Activated CD4-positive, alpha-beta T cell treated with anti-CD3 and anti-CD28 coated beads, Interleukin-2, amount 50 U/mL, for 4 hours (primary cell): Measurements from ENCODE around the gene RANBP17.
"Not testable (repeated sequence)": the region's sequence is repeated elsewhere in the genome, so short reads cannot be mapped to it uniquely, and the experiment has no call there.

Experiments
- DNase-seq, 2 experiments: peaks; one replicate each; pipeline ENCODE4 v3.0.0-alpha.2; 2020

The RANBP17 gene

DNA sequence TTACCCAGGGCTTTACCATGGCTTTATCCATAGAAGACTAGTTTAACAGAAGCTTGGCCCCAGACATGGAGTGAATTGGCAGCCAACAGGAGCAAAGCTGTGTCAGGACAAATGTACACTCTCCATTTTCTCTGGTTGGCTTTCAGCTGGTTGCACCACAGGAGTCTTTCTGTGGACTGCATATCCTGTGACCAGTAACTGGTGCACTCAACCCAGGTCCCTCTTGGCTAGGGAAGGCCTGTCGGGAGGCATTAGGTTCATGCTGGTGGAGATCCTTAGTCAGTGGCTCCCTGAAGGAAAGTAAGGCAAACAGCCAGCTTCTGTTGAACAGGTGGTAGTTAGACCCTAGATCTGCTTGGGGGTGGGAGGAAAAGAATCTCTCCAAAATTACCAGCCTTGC is 300.3 kb downstream of the RANBP17 start:
- no peak for DNase-seq

DNA sequence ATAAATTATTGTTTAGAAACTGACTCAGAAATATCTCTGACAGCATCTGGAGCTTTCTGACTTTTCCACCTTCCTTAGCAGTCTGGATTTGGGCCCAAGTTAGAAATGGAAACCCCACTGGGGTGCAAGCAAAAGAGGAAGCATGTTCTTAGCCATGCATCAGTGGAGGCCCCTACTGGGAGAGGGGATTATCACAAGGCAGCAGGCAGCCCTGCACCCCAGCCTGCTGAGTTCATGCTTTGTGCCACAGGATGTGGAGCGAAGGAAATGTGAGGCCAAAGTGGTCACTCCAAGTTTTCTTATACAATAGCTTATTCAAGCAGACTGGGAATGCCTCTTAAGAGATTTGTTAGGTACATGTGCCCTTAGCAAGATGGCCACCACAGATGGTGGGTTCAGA is 300.8 kb downstream of the RANBP17 start:
- DNase-seq: no peak

DNA sequence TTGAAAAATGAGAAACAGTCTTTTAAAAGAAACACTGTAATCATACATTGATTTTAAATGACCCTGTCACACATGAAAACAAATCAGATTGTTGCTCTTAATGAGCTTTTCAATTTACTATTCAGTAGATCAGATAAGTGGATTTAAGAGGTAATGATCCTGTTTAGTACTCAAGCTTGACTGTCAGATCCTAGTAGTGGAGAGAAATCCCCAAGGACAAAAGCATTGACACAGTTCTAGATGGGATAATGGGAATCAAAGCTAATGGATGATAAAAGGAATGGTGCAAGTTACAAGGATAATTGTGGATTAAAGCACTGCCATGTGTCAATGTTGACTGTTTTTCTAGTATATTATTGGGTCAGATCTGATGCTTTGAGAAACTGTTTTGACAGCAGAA is 304.9 kb downstream of the RANBP17 start:
- no peak for DNase-seq

DNA sequence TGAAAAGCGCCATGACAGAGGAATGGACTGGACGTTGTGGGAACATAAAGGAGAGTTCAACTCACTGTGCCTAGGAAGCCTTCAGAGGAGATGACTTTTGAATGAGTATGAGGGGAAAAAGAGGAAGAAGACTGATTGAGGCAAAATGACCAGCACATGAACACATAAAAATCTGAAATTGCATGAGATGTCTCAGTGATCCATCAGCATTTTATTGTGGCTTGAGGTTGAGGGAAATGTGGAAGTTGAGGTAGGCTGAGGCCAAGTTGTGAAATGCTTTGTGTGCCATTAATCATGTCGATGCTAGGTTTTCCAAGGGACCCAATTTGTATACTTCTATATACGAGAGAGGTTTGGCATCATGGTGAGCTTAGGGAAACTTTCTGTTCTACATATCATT is 306.4 kb downstream of the RANBP17 start:
- DNase-seq: no peak

DNA sequence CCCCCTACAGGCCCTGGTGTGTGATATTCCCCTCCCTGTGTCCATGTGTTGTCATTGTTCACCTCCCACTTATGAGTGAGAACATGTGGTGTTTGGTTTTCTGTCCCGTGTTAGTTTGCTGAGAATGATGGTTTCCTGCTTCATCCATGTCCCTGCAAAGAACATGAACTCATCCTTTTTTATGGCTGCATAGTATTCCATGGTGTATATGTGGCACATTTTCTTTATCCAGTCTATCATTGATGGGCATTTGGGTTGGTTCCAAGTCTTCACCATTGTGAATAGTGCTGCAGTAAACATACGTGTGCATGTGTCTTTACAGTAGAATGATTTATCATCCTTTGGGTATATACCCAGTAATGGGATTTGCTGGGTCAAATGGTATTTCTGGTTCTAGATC is 313.1 kb downstream of the RANBP17 start:
- DNase-seq: not testable (repeated sequence)

DNA sequence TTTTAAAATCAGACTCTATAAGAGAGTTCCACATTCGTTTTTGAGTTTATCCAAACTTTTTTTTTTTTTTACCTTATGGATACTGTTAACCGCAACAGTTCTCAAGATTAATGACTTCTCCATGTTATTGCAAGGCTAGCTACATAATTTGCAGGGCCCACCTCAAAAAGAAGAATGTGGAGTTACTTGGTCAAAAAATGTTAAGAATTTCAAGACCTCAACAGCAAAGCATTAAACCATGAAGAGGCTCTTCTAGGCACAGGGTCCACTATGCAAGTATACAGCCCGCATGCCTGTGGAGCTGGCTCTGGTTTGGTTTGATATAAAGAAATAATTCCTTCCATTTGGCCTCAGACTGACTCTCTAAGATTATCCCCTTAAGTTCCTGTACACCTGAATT is 313.9 kb downstream of the RANBP17 start:
- DNase-seq: no peak

DNA sequence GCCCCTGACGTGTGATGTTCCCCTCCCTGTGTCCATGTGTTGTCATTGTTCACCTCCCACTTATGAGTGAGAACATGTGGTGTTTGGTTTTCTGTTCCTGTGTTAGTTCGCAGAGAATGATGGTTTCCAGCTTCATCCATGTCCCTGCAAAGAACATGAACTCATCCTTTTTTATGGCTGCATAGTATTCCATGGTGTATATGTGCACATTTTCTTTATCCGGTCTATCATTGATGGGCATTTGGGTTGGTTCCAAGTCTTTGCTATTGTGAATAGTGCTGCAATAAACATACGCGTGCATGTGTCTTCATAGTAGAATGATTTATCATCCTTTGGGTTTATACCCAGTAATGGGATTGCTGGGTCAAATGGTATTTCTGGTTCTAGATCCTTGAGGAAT is 316.4 kb downstream of the RANBP17 start:
- DNase-seq: not testable (repeated sequence)

DNA sequence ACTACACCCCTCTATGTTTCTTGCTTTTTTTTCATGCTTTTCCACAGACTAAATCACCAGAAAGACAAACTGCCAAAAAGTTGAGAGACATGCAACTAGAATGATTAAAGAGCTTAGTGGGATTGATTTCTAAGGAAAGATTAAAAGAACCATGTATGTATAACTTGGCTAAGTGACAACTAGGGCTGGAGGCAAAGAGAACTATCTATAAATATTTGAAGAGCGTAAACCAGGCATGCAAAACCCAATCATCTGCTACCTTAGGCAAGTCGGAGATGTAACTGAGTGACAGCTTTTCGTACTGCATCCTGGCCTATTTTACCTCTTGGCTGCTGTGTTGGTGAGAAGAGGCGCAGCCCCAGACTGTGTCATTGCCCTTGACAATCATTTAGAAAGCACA is 326.2 kb downstream of the RANBP17 start:
- DNase-seq: no peak

DNA sequence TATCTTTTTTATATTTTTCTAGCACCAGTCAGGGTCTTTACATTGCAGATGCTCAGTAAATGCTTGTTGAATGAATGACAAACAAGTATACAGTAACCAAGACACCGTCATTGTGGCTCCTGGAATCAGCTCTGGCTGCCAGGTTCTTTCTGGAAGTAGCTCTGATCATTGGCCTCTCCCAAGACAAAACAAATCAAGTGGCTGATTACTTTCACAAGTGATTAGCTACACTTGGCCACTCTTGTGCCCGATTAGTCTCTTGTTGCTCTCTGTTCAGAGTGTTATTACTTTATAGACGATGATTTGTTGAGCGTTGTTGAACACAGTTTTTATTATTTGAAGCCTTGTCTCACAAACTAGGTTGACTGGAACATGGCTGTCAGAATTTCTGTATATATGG is 327.6 kb downstream of the RANBP17 start:
- DNase-seq: no peak

DNA sequence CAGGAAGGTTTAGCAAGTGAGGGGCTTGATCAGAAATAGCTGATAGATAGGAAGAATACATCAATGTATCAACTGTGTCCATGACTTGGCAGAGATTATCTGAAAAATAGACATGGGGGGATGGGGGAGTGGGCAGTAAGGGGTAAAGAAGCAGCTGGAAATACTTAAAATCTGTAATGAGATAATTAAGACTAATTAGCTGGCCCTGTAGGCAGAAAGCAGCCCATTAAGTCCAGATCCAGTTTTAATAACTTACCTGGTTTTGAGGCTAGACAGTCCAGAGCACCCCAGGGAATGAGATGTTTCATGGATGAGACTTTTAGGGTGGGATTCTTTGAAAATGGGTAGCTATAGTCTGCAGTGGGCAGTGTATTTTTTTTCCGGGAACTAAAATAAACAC is 330.3 kb downstream of the RANBP17 start:
- no peak for DNase-seq

DNA sequence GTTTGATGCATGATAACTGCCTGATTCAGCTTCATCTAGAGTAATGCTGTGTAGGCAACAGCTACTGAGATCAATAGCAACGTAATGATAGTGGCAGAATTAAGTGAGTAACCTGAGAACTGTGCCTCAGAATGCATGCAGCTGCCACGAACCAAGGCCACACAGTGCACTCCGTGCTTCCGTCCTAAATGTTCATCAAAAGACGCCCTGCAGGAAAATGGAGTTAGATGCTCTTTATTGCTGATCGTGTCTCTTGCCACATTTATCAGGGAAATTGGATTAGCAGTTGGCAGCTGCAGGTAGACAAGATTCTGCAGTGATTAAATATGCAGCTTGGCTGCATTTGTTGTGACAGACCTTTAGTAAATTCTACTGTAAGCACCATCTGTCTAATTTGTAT is 339.5 kb downstream of the RANBP17 start:
- DNase-seq: no peak

DNA sequence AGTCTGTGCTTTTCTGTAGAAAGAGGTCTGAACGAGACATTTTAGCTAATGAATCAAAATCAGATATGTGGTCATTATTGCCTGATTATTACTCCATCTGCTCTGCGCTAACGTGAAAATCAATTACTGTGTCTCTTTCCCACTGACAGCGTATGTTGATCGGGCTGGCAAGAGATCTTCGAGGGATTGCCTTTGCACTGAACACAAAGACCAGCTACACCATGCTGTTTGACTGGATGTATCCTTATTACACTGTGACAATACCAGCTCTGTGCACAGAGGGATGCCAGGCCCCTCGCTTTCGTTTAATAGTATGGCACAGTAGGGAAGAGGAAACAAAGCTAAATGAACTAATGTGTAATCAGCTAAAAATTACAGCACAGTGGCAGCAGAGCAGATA is 343.6 kb downstream of the RANBP17 start:
- DNase-seq: no peak

DNA sequence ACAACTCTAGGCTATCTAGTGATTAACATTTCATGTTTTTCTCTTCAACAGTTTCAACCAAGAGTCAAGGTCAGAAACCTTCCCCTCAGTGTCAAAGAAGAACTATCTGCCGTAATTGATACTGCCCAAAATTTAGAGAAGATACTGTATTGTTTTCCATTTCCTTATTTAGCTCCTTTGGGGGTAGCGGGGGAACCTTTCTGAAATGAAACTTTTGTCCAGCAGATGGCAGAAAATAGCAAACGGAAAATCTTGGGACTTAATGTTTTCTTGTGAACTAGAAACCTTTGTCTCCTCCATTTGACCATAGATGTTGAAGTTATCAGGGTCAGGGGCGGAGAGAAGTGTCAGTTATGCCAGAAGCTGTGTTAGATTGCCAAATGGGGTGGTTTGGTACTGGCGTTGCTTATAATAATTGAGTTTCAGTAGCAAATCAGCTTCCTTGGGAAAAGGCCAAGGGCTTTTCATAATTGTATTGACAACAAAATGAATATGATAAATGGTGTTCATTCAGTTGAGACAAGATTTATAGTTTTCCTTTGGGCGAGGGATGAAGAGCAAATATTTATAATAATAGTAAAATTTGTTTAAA is 345.5 kb downstream of the RANBP17 start:
- DNase-seq: no peak

DNA sequence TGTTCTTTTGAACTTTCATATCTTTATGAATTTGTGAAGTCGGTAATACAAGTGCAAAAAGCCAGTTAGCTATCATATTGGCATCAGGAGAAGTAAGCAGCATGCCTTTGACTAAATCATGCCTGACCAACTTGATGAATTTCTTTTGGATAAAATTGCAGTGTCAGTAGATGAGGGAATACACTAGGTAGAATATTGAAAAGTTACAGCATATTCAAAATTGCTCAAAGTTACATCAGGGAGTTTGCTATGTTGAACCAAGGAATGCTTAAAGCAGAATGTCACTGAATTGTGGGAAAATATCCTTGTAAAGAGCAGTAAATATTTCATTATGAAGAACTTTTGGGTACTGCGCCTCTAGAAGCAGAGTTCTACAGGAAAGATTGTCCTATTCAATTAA is 360.1 kb downstream of the RANBP17 start:
- DNase-seq: no peak

DNA sequence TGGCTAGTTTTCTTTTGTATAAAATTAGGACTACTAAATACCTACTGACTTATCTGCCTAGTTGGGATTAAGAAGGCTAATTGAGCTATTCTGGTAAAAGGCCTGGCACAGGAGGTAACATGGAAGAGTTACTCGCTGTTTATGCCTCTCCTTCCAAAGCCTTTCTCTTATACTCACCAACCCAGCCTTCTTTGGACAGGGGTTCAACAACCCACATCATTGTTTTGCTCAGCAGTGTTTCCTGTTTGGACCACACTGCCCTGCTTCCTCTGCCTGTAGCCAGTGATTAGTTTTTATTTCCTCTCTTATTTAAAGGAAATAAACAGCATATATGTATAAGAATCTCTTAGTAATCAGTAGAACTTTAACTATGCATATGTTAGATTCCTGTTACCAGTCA is 362.1 kb downstream of the RANBP17 start:
- no peak for DNase-seq

DNA sequence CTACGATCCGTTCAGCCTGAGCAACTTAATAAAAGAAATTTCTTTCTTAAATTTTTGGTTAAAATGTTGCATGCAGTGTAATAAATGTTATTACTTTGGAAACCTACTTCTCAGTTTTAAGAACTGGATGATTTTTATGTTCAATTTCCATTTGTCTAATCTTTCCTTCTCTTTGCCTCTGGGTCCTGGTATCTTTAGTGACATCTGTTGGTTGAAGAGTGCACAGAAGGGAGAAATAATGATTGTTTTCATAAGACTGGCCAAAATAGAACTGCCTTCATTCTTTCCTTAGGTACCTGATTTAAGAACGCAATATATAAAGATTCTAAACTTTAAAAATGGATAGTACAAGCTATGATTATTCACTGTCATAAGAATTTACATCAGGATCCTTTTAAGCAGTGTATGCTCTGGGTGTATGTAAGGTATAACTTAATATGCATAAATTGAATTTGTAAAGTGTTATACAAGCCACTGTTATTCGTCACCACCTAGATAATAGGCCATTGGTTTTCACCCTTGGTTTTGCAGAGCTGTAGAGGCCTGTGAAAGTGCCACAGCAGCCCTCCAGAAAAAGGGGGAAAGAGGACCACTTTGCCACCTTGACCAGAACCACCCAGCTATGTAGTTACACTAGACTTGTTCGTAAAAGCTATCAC is 364.4 kb downstream of the RANBP17 start:
- no peak for DNase-seq

DNA sequence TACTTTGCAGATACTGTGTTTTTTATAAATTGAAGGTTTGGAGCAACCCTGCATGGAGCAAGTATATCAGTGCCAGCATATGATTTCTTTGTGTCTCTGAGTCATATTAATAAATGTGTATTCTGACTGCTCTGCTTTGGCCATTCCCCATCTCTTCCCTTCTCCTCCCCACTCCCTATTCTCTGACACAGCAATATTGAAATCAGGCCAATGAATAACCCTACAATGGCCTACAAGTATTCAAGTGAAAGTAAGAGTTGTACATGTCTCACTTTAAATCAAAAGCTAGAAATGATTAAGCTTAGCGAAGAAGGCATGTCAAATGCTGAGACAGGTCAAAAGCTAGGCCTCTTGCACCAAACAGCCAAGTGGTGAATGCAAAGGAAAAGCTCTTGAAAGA is 365.0 kb downstream of the RANBP17 start:
- no peak for DNase-seq

DNA sequence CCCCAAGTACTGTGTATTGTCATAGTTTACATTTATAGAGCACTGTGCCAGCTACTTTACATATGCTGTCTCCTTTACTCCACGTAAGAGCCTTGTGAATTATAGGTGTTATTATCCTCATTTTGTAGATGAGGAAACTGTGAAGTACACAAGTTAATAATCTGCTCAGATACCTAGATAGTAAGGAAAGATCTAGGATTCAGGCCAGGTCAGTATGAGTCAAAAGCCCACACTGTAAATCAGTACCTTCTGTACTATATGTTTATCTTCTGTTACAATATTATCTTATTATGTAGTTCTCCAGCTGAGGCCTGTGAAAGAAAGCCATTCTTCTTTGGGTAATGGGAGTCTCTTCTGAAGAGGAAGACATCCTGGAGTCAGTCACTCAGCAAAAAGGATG is 374.8 kb downstream of the RANBP17 start:
- no peak for DNase-seq

DNA sequence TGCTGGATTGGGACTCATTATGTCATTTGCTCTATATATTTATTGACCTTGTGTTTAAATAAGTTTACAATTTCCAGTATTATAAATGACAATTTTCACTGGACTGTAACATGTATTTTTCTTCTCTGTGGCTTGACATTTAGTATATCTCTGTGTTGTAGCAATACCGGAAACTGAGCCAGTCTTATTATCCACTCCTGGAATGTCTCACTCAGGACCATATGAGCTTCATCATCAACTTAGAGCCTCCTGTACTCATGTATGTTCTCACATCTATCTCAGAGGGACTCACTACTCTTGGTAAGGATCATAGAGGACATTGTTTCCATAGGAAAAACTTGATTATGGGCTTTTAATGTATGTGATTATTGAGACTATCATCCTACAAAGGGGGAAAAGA is 380.7 kb downstream of the RANBP17 start:
- no peak for DNase-seq

DNA sequence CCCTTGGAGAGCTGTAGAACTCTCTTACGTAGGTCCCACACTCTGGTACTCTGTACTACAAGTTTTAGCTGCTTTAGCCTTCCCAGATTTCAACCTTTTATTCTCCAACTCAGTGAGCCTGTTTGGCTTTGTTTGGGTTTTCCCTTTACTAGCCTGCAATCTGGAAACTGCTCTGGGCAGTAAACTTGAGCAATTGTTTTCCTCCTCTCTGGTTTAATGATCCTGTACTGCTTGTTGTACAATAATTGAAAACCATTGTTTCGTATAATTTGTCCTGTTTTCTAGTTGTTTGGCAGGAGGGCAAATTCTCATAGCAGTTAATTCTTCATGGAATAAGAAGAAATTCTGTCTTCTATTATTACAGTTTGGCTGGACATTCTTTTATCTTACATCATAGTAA is 384.4 kb downstream of the RANBP17 start:
- DNase-seq: no peak

DNA sequence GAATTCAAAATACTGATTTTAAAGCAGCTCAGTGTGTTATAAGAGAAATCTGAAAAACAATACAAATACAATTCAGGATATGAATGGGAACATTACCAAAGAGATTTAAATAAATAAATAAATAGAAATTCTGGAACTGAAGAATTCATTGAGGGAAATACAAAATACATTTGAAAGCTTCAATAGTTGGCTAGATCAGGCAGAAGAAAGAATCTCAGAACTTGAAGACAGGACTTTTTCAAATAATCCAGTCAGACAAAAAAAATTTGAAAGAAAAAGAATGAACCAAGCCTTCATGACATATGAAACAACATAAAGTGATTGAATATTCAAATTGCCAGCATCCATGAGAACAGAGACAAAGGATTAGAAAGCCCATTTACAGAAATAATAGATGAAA is 387.6 kb downstream of the RANBP17 start:
- DNase-seq: no peak

DNA sequence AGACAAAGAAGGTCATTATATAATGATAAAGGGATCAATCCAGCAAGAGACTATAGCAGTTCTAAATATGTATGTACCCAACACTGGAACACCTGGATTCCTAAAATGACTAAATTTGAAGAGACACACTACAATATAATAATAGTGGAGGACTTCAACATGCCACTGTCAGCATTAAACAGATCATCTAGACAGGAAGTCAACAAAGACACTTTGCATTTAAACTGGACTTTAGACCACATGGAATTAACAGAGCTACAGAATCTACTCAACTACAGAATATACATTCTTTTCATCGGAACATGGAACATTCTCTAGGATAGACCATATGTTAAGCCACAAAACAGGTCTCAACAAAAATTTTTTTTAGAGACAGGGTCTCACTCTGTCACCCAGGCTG is 388.9 kb downstream of the RANBP17 start:
- no peak for DNase-seq

DNA sequence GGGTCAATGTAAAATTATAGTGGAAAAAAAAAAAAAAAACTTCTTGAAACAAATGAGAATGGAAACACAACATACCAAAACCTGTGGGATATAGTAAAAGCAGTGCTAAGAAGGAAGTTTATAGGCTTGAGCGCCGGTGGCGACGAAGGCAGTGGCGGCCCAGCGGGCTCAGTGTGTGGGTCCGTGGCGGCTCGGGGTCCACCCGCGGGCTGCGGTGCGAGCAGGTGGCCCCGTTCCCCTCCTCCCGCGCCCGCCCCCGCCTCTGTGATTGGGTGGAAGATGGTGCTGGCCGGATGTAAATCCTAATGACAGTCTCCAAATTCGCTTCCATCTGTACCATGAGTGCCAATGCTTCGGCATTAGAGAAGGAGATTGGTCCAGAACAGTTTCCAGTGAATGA is 389.7 kb downstream of the RANBP17 start:
- no peak for DNase-seq

DNA sequence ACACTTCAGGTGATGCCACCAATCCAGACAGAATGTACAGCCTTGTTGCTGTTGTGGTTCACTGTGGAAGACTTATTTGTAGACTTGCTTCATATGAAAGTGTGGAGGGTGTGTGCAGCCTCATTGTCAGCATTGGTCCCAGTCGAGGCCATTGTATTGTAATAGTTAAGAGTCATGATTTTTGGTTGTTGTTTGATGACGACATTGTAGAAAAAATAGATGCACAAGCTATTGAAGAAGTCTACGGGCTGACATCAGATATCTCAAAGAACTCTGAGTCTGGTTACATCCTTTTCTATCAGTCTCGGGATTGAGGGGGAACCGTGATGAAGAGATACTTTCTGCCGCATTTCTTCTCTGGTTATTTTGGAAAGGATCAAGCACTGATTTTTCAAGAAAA is 390.9 kb downstream of the RANBP17 start:
- DNase-seq: no peak

DNA sequence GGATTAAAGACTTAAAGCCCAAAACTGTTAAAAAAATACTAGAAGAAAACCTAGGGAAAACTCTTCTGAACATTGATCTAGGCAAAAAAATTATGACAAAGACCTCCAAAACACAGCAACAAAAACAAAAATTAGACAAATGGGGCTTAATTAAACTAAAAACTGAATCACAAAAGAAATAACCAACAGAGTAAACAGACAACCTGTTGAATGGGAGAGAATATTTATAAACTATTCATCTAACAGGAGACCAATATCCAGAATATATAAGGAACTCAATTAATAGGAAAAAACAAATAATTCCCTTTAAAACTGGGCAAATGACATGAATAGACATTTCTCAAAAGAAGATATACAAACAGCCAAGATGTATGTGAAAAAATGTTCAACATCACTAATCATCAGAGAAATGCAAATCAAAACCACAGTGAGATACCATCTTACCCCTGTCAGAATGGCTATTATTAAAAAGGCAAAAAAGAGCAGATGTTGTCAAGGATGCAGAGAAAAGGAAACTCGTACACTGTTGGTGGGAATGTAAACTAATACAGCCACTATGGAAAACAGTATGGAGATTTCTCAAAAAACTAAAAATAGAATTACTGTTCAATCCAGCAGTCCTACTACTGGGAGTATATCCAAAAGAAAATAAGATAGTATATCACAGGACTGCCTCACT is 397.1 kb downstream of the RANBP17 start:
- no peak for DNase-seq
